Erythroblast (primary cell): Measurements from ENCODE around the gene HERC5.

ENCODE experiments used
- GATA1 ChIP-seq: IDR thresholded peaks from 2 replicates; pipeline ENCODE4 v1.6.1; 2011; ENCODE audit warnings: low read depth, mild to moderate bottlenecking, control low read depth, low read length, moderate library complexity
- POLR2A ChIP-seq: IDR thresholded peaks from 2 replicates; pipeline ENCODE4 v1.6.1; 2011; ENCODE audit warnings: mild to moderate bottlenecking, low read length

DNA sequence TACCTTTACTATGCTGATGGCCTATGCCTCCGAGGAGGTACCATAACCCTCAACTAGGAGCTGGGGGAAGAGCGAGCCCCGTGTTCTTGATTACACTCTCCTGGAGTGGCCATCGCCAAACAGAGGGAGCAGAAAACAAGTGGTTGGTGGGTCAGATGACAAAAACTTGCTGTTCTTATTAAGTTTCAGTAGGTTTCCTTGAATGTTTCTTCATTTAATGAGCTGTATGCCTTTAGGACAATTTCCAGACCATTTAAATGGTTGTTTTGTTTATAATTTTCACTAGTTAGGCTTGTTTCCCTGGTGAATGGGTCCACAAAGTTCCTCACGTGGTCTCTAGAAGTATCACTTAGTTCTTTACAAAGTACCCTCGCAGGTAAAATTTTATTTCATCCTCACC is 62.0 kb downstream of the HERC5 start:
- no peak for TF ChIP-seq POLR2A
- no peak for TF ChIP-seq GATA1
